Esophagus squamous epithelium (tissue), 5 donors: ENCODE results near the gene GID8. TPM values are rescaled to one million over a fixed set of nuclear protein-coding genes. Genes with fewer than 3 reads are reported as not detected.

Experiments used
- DNase-seq: peaks from one replicate; lab custom pipeline; 2025; lab: John Stamatoyannopoulos, UW
- H3K27ac ChIP-seq, 4 donors: fragments of 200-600 bp; sonication (generic); one replicate each; pipeline ENCODE4 v1.5.1; 2016 to 2019; ENCODE audit warnings: mild to moderate bottlenecking in 1 of 4
- H3K27me3 ChIP-seq, 4 donors: fragments of 200-600 bp; sonication (generic); 1 replicate in 3 of 4; 2 replicates in 1 of 4; pipeline versions ENCODE4 v1.5.1 to v1.6.0; 2017 to 2021; ENCODE audit warnings: antibody characterized with exemption in 1 of 4
- H3K36me3 ChIP-seq, 3 donors: fragments of 200-600 bp; sonication (generic); one replicate each; pipeline ENCODE4 v1.5.1; 2016 to 2019
- H3K4me1 ChIP-seq, 3 donors: fragments of 200-600 bp; sonication (generic); one replicate each; pipeline ENCODE4 v1.5.1; 2017 to 2019
- H3K4me3 ChIP-seq, 4 donors: fragments of 200-600 bp; sonication (generic); 1 replicate in 3 of 4; 2 replicates in 1 of 4; pipeline ENCODE4 v1.5.1; 2016 to 2019; ENCODE audit warnings: mild to moderate bottlenecking in 2 of 4, moderate library complexity in 1 of 4
- H3K9me3 ChIP-seq, 3 donors: fragments of 200-600 bp; sonication (generic); one replicate each; pipeline ENCODE4 v1.5.1; 2016 to 2019
- POLR2A ChIP-seq, 4 donors: fragments of 450-650 bp; IDR thresholded peaks; one replicate each; pipeline ENCODE4 v1.6.1; 2017; ENCODE audit warnings: antibody characterized with exemption in 4 of 4, mild to moderate bottlenecking in 4 of 4, moderate library complexity in 3 of 4
- WGBS, 2 donors: methylation state at CpG; one replicate each; pipeline ENCODE4 v1.1.5; 2018; 5-methylcytosine and 5-hydroxymethylcytosine counted together
- intact Hi-C: fragments of 100-400 bp; cut with DNase I; formaldehyde crosslinking; loops from one replicate; pipeline ENCODE4 v1.15.0; 2022
- total RNA-seq, 4 donors: library from RNA; depleted of rRNA; stranded (reverse); fragments of >200 nt; gene quantifications; one replicate each; pipeline ENCODE4 v1.1.0, GENCODE V29; 2016
- TF ChIP-seq, protein P1 (sequence below), 6 experiments: fragments of 450-650 bp in 4 of 6; fragments of 200-600 bp in 2 of 6; sonication (generic) in 2 of 6; IDR thresholded peaks; one replicate each; pipeline ENCODE4 v1.5.1; 2016 to 2019; ENCODE audit warnings: antibody characterized with exemption in 6 of 6, mild to moderate bottlenecking in 4 of 6, moderate library complexity in 4 of 6
- donor health status: DM: yes; HTN: yes; CAD: no.

GID8 gene
- total RNA-seq, 4 donors from 2014 or later = 41.0 to 51.2 (median 44.1) TPM

DNA sequence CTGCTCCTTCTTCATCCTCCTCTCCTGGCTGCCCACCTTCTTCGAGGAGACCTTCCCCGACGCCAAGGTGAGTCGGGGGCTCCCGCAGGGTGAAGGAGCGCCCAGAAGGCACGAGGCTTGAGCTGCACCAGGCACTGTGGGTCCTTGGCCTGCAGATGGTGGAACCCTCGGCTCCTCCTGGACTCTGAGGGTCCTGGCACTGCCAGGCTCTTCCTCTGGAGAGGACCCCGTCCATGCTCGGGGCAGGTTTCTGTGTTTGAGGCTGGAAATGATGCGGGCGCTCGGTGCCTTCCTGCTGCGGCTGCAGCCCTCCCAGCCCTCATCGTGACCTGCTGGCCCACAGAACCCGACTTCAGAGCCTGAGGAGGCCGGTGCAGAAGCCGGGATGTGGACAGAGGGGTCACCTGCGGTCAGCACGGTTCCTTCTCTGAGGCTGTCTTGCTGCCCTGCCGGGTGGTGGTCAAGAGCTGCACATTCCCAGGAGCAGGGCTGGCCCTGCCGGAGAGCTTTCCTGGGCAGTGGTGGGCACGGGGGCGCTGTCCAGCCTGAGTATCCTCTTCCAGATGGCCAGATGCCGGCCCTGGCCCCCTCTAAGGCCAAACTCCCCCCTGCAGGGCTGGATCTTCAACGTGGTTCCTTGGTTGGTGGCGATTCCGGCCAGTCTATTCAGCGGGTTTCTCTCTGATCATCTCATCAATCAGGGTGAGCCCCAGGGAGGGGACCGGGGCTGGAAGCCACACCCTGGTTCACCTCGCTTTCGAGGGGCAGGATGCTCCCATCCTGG is 25.9 kb downstream of the GID8 start:
- Histone ChIP-seq H3K36me3 (no peaks in the 10 kb centered on the region), H3K4me3 (no peak overlapping the region), H3K27ac (no peak overlapping the region), H3K4me1 (no peaks in the 10 kb centered on the region), H3K9me3 (no peaks in the 10 kb centered on the region), H3K27me3 (peaks cover 0 to 12% (median 0%) of the 10 kb centered on the region in 4 donors)
- intact Hi-C loops = no loop called here
- WGBS, 2 donors = 67 to 86% methylated on average over 1 to 8 of the region's 32 CpGs
- DNase-seq = no peak
- TF ChIP-seq POLR2A (IDR thresholded peaks at IDR 0.05) = no peak
- TF ChIP-seq, protein P1, sequence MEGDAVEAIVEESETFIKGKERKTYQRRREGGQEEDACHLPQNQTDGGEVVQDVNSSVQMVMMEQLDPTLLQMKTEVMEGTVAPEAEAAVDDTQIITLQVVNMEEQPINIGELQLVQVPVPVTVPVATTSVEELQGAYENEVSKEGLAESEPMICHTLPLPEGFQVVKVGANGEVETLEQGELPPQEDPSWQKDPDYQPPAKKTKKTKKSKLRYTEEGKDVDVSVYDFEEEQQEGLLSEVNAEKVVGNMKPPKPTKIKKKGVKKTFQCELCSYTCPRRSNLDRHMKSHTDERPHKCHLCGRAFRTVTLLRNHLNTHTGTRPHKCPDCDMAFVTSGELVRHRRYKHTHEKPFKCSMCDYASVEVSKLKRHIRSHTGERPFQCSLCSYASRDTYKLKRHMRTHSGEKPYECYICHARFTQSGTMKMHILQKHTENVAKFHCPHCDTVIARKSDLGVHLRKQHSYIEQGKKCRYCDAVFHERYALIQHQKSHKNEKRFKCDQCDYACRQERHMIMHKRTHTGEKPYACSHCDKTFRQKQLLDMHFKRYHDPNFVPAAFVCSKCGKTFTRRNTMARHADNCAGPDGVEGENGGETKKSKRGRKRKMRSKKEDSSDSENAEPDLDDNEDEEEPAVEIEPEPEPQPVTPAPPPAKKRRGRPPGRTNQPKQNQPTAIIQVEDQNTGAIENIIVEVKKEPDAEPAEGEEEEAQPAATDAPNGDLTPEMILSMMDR (IDR thresholded peaks at IDR 0.05) = no peak

DNA sequence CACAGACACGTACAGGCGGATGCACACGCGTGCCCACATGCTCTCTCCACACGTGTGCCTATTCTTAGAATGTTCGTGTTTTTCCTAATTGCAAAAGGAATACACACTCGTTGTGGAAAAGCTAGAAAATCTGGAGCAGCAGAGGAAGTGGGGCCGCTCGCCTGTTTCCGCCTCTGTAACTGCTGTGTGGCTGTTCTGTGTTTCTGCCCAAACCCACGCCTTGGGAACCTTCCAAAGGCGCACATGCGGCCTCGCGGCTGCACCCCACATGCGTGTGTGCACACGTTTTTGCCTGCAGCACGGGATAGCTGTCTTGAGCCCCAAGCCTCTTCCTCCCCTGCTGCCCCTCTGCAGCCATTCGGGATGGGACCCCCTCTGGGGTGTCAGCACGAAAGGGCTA is 26.8 kb downstream of the GID8 start:
- H3K36me3 ChIP-seq = no peaks in the 10 kb centered on the region
- no peaks in the 10 kb centered on the region for H3K4me1 ChIP-seq
- intact Hi-C loops = no loop called here
- TF ChIP-seq POLR2A (IDR thresholded peaks at IDR 0.05) = no peak
- TF ChIP-seq, protein P1 (IDR thresholded peaks at IDR 0.05) = no peak
- no peak overlapping the region for H3K27ac ChIP-seq
- peaks cover 0 to 21% (median 0%) of the 10 kb centered on the region in 4 donors for H3K27me3 ChIP-seq
- DNase-seq = no peak
- no peak overlapping the region for H3K4me3 ChIP-seq
- WGBS, 2 donors = 34 to 45% methylated on average over 12 to 14 of the region's 20 CpGs
- H3K9me3 ChIP-seq = no peaks in the 10 kb centered on the region

DNA sequence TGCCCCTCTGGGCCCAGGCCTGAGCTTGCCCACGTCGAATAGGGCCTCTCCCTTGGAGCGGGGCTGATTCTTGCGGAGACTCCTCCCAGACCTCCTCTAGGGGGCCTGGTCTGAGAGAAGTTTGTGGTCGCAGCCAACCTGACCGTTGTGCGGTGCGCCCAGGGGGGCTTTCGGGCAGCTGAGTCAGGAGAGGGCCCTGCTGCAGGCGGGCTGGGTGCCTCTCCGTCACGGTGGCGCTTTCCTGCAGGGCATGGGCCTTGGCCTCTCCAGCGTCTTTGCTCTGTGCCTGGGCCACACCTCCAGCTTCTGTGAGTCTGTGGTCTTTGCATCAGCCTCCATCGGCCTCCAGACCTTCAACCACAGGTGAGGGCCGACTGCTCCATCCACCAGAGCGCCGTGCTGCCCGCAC is 27.4 kb downstream of the GID8 start:
- intact Hi-C loops = no loop called here
- no peak overlapping the region for H3K4me3 ChIP-seq
- WGBS, 2 donors = 71 to 83% methylated on average over 9 to 12 of the region's 19 CpGs
- H3K27me3 ChIP-seq = peaks cover 0 to 28% (median 0%) of the 10 kb centered on the region in 4 donors
- no peaks in the 10 kb centered on the region for H3K36me3 ChIP-seq
- H3K27ac ChIP-seq = no peak overlapping the region
- H3K9me3 ChIP-seq = no peaks in the 10 kb centered on the region
- TF ChIP-seq, protein P1 (IDR thresholded peaks at IDR 0.05) = no peak
- no peak for TF ChIP-seq POLR2A (IDR thresholded peaks at IDR 0.05)
- H3K4me1 ChIP-seq = no peaks in the 10 kb centered on the region
- DNase-seq = no peak

DNA sequence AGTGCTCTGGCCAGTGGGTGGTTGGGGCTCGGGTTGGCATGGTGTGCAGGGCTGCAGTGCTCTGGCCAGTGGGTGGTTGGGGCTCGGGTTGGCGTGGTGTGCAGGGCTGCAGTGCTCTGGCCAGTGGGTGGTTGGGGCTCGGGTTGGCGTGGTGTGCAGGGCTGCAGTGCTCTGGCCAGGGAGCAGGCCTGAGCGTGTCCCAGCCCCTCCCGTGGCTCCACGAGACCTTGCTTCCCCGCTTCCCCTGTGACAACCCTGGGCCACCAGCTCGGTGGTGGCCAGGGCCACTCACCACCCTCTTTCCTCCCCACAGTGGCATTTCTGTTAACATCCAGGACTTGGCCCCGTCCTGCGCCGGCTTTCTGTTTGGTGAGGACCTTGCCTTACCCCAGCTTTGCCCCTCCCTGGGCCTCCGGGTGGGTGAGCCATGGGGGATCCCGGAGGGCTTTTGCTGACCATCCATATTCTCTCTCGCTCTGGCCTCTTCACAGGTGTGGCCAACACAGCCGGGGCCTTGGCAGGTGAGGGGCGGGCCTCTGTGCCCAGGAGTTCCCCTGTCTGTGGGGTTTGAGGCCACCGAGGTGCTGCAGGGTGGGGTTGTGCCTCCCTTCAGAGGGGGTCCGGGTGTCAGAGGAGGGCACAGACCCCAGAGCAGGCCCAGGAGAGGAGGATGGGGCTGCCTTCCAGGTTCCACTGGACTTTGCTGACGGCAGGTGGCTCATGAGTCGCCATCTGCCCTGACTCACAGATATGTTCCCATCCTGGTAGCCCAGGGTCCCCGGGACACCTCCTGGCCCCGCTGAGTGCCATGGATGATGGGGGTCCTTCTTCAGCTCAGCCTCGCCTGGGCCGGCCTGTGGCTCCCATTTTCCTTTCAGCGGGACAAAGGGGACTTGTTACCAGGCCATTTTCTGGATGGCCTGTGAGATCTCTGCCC is 28.5 kb downstream of the GID8 start:
- Histone ChIP-seq H3K36me3 (no peaks in the 10 kb centered on the region), H3K27me3 (peaks cover 0 to 39% (median 1%) of the 10 kb centered on the region in 4 donors), H3K4me3 (no peak overlapping the region), H3K27ac (no peak overlapping the region), H3K9me3 (no peaks in the 10 kb centered on the region), H3K4me1 (no peaks in the 10 kb centered on the region)
- 67 to 87% methylated on average over 6 to 14 of the region's 27 CpGs for WGBS, 2 donors
- no peak for DNase-seq
- TF ChIP-seq, protein P1 (IDR thresholded peaks at IDR 0.05) = no peak
- TF ChIP-seq POLR2A (IDR thresholded peaks at IDR 0.05) = no peak
- intact Hi-C loops = no loop called here

DNA sequence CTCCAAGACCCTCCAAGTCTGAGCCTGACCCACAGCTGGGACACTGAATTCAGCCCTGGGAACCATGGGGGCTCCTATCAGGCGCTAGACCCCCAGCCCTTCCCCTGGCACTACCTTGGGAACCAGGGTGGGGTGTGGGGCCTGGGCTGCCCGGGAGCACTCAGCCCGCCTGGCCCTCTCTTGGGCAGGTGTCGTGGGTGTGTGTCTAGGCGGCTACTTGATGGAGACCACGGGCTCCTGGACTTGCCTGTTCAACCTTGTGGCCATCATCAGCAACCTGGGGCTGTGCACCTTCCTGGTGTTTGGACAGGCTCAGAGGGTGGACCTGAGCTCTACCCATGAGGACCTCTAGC is 29.2 kb downstream of the GID8 start:
- TF ChIP-seq, protein P1 (IDR thresholded peaks at IDR 0.05) = no peak
- TF ChIP-seq POLR2A (IDR thresholded peaks at IDR 0.05) = no peak
- Histone ChIP-seq H3K4me1 (no peaks in the 10 kb centered on the region), H3K9me3 (no peaks in the 10 kb centered on the region), H3K36me3 (no peaks in the 10 kb centered on the region), H3K4me3 (no peak overlapping the region), H3K27ac (no peak overlapping the region), H3K27me3 (peaks cover 0 to 45% (median 1%) of the 10 kb centered on the region in 4 donors)
- 100% methylated on average over 3 of the region's 6 CpGs; no CpG with 5 or more reads in 1 of the 2 donors for WGBS, 2 donors
- DNase-seq = no peak
- intact Hi-C loops = no loop called here
